Mammary epithelial cell (primary cell): ENCODE results near the gene SCUBE1.

ENCODE experiments used
- CTCF ChIP-seq, 2 donors: IDR thresholded peaks in 1 of 2; conservative IDR thresholded peaks in 1 of 2; 2 replicates each; pipeline ENCODE4 v1.5.1; 2011 to 2012; ENCODE audit warnings: inconsistent platforms in 2 of 2, low read length in 2 of 2, mild to moderate bottlenecking in 2 of 2, control low read depth in 1 of 2, low read depth in 1 of 2; ENCODE audit not compliant: insufficient read depth in 1 of 2; ENCODE audit errors: extremely low read depth in 1 of 2
- EZH2 ChIP-seq: IDR thresholded peaks from 2 replicates; pipeline ENCODE4 v1.6.1; 2012; ENCODE audit warnings: low read length, inconsistent platforms, borderline replicate concordance

DNA sequence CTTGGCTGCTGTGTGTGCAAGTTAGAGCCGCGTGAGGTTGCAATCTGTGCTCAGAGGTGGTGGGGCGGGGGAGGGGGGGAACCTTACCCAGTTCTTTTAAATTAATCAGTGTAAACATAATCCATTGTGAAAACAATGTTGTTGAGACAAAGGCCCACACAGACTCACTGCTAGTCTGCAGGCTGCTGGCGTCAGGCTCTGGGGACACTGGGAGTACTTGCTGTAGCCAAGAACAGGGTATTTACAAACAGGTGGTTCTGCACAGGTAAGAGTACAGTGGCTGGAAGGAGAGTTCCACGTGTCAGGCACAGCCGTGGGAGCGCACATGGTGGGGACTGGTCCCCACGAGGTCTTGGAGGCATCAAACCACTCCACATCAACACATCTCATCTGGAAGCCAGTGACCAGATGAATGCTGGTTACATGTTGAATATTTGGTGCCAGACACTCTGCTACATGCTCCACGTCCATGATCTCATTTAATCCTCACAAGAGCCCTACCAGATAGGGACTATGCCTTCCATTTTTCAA, 27.4 kb downstream of the SCUBE1 start:
- TF ChIP-seq CTCF (conservative IDR thresholded peaks at IDR 0.05 in 1 of 2, IDR thresholded peaks at IDR 0.05 in 1 of 2; ENCODE audit: extremely low read depth in 1 of 2, insufficient read depth in 1 of 2, low read depth in 1 of 2, low read length in 2 of 2), result no peak
- no peak for TF ChIP-seq EZH2
